Naive thymus-derived CD8-positive, alpha-beta T cell (primary cell): ENCODE measurements around the gene AUTS2. TPM values are rescaled to one million over a fixed set of nuclear protein-coding genes. Genes with fewer than 3 reads are reported as not detected.

Experiments
- ATAC-seq, 2 donors: fragments of 150-1000 bp; cut with Tn5 transposase in 1 of 2; sonication (Bioruptor Pico), chemical (Tn5 transposase) in 1 of 2; 1 replicate in 1 of 2; 2 replicates in 1 of 2; pipeline ENCODE4 v1.10.0; 2021; ENCODE audit warnings: mild to moderate bottlenecking in 2 of 2, moderate library complexity in 2 of 2
- POLR2A ChIA-PET: fragments of 350-600 bp; sonication (Branson Sonifier 250); formaldehyde crosslinking; loops from one replicate; lab custom pipeline; 2021; ENCODE audit warnings: antibody characterized with exemption; lab: Charles Lee
- DNase-seq, 10 donors: peaks; one replicate each; pipeline versions ENCODE4 v3.0.0 to v3.0.0-alpha.2; 2020 to 2022
- H3K27ac Mint-ChIP-seq, 10 donors: one replicate each; pipeline ENCODE4 v1.8.0; 2020 to 2022; ENCODE audit warnings: mild to moderate bottlenecking in 10 of 10, mixed read lengths in 10 of 10, moderate library complexity in 4 of 10, inconsistent platforms in 1 of 10
- H3K27me3 Mint-ChIP-seq, 5 donors: one replicate each; pipeline ENCODE4 v1.8.0; 2021 to 2022; ENCODE audit warnings: mixed read lengths in 5 of 5
- H3K36me3 Mint-ChIP-seq, 3 donors: one replicate each; pipeline ENCODE4 v1.8.0; 2020 to 2022; ENCODE audit warnings: mixed read lengths in 3 of 3, mild to moderate bottlenecking in 2 of 3, inconsistent platforms in 1 of 3
- H3K4me1 Mint-ChIP-seq, 4 donors: one replicate each; pipeline ENCODE4 v1.8.0; 2021 to 2022; ENCODE audit warnings: mixed read lengths in 4 of 4
- H3K4me3 Mint-ChIP-seq, 10 donors: one replicate each; pipeline ENCODE4 v1.8.0; 2020 to 2022; ENCODE audit warnings: mild to moderate bottlenecking in 10 of 10, mixed read lengths in 10 of 10, moderate library complexity in 6 of 10, inconsistent platforms in 1 of 10
- H3K9me3 Mint-ChIP-seq, 9 donors: one replicate each; pipeline ENCODE4 v1.8.0; 2020 to 2022; ENCODE audit warnings: mixed read lengths in 9 of 9, mild to moderate bottlenecking in 3 of 9, inconsistent platforms in 1 of 9, moderate library complexity in 1 of 9
- polyA plus RNA-seq, 3 donors: library from polyadenylated mRNA; unstranded; fragments of 300-500 nt; fragmentation: Illumina TruSeq; gene quantifications; one replicate each; pipeline ENCODE4 v1.2.3, GENCODE V29; 2021
- total RNA-seq, 8 experiments: library from RNA in 2 of 8; stranded (reverse) in 2 of 8; gene quantifications; one replicate each; pipeline ENCODE4 v1.2.3 and lab custom pipeline; 2021 to 2026

The AUTS2 gene
- total and polyA plus RNA-seq, 5 experiments from 2014 or later: 0.36 to 4.6 (median 3.0) TPM

DNA sequence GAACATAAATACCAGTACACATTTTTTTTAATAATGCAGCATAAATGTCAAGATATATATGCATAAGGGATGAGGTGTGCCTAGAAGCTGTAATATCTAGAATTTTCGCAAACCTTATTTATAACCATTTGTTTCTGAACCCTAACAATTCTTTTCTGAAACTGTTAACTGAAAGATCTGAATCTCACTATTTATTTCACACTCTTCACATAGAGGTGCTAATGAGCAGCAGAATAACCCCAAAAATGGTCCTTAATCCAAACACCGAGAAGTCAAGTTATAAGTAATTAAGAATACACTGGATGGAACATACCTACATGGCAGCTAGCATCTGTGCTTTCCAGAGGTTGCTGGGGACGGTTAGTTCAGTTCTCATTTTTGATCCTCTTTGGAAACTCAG, 742.0 kb downstream of the AUTS2 start:
- H3K4me3 Mint-ChIP-seq: no peak overlapping the region
- peaks cover 3 to 15% (median 4%) of the 10 kb centered on the region in 4 donors for H3K4me1 Mint-ChIP-seq
- POLR2A ChIA-PET: no interaction called here
- DNase-seq: no peak
- H3K27me3 Mint-ChIP-seq: peaks cover 0 to 3% (median 0%) of the 10 kb centered on the region in 5 donors
- H3K36me3 Mint-ChIP-seq: no peaks in the 10 kb centered on the region
- H3K9me3 Mint-ChIP-seq: peaks cover 0 to 3% (median 0%) of the 10 kb centered on the region in 9 donors
- no peak overlapping the region for H3K27ac Mint-ChIP-seq
- no peak for ATAC-seq

DNA sequence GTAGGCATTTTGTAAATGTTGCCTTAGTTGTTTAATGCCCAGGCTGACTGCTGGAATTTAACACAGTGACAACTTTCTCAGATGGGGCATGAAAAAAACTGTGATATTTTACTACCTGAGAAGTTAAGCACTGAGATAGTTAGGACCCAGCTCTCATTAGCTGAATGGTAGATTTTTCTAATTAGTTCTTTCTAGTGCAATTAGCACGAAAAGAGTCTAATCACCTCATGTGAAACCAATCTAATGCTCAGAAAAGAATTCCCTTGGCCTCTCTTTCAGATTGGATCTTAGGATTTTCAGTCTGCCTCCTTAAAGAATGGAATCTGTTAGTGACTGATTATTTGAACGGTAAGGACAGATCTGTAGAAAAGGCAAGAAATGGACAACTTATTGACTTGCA, 743.2 kb downstream of the AUTS2 start:
- ATAC-seq (no peak), DNase-seq (no peak)
- no peak overlapping the region for H3K4me3 Mint-ChIP-seq
- peaks cover 0 to 3% (median 0%) of the 10 kb centered on the region in 5 donors for H3K27me3 Mint-ChIP-seq
- peaks cover 0 to 3% (median 0%) of the 10 kb centered on the region in 9 donors for H3K9me3 Mint-ChIP-seq
- peaks cover 0 to 8% (median 2%) of the 10 kb centered on the region in 4 donors for H3K4me1 Mint-ChIP-seq
- H3K36me3 Mint-ChIP-seq: no peaks in the 10 kb centered on the region
- no peak overlapping the region for H3K27ac Mint-ChIP-seq
- POLR2A ChIA-PET: no interaction called here

DNA sequence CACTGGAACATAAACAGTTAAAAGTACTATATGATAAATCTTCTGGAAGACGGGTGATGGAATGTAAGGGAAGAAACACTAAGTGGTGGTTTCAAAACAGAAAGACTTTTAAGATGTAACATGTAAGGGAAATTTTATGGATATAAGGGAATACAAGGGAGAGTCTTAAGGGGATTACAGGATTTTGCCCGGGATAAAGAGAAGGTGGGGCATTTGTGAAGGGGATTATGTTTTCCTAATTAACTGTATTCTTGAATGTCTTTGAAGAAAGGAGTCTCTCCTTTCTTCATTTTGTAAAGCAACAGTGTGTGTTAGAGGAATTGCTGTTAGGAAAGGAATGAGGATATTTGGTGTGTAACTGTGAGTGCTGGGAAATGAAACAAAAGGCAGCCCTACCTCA, 745.2 kb downstream of the AUTS2 start:
- POLR2A ChIA-PET: no interaction called here
- peaks cover 0 to 3% (median 0%) of the 10 kb centered on the region in 5 donors for H3K27me3 Mint-ChIP-seq
- DNase-seq: no peak
- H3K27ac Mint-ChIP-seq: no peak overlapping the region
- H3K36me3 Mint-ChIP-seq: no peaks in the 10 kb centered on the region
- H3K4me3 Mint-ChIP-seq: no peak overlapping the region
- H3K9me3 Mint-ChIP-seq: peaks cover 0 to 3% (median 0%) of the 10 kb centered on the region in 9 donors
- peaks cover 6 to 11% (median 8%) of the 10 kb centered on the region in 4 donors for H3K4me1 Mint-ChIP-seq
- no peak for ATAC-seq

DNA sequence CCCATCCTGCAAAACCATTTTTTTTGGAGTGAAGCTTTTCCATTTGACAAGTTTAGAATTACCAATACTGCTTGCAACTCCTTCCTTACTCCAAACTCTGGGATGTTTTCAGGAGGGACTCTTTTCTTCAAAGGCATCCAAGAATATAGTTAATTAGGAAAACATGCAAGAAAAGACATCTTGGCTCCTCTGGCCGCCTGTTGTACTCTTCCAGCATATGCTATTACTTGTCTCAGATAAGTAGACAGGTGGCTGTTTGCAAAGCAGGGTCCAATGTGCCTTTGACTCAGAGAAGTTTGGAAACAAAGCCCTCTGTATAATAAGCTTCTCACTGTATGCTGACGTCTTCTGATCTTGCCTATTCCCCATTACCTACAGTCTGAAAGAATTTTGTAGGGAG, 746.5 kb downstream of the AUTS2 start:
- H3K27ac Mint-ChIP-seq: no peak overlapping the region
- H3K4me1 Mint-ChIP-seq: peaks cover 6 to 11% (median 8%) of the 10 kb centered on the region in 4 donors
- H3K36me3 Mint-ChIP-seq: no peaks in the 10 kb centered on the region

GRCh38 chr7:70346844-70347462, 748.7 kb downstream of the AUTS2 start:
- DNase-seq (no peak), ATAC-seq (no peak)
- POLR2A ChIA-PET: no interaction called here
- Mint-ChIP-seq H3K9me3 (peaks cover 0 to 7% (median 0%) of the 10 kb centered on the region in 9 donors), H3K27me3 (no peaks in the 10 kb centered on the region), H3K4me1 (peaks cover 5 to 11% (median 8%) of the 10 kb centered on the region in 4 donors), H3K4me3 (no peak overlapping the region), H3K27ac (no peak overlapping the region), H3K36me3 (no peaks in the 10 kb centered on the region)

More for the DNA sequence above, 746.5 kb downstream of the AUTS2 start:
- Mint-ChIP-seq H3K4me3 (no peak overlapping the region), H3K9me3 (peaks cover 0 to 3% (median 0%) of the 10 kb centered on the region in 9 donors), H3K27me3 (peaks cover 0 to 3% (median 0%) of the 10 kb centered on the region in 5 donors)
- POLR2A ChIA-PET: no interaction called here
- no peak for ATAC-seq
- DNase-seq: no peak

DNA sequence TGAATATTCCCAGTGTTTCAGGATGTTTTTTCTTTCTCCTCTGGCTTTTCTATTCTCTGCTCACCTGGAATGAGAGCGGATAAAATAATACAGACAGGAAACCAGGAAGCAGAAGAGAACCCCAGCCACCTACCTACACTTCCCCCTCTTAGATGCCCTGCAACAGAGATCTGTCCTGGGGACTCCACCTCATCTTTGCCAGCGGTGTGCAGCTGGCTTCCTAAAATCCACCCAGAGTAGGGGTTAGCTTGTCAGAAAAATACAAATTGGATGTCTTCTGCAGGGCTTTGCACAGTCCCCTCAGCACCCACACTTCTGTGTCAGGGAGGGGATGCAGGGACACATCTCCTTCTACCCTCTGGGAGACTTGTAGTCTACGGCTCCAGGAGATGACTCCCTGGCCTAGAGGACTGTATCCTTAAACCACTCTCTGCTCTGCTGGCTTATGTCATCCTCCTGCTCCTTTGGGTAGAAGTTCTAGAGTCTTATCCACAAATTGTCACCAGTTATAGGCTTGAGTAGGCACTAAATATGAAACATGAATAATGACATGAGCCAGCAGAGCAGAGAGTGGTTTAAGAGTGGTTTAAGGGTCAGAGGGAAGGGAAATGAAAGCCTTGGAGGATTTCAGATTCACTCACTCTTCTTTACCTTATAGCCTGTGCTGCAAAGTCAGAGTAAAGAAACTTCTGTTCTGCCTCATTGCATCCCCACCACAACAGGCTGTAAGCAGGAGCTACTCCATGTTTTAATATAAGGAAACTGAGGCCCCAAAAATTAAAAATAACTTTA, 749.4 kb downstream of the AUTS2 start:
- no peaks in the 10 kb centered on the region for H3K36me3 Mint-ChIP-seq
- no peak overlapping the region for H3K27ac Mint-ChIP-seq
- no peaks in the 10 kb centered on the region for H3K27me3 Mint-ChIP-seq
- no peak for ATAC-seq
- H3K4me1 Mint-ChIP-seq: peaks cover 5 to 11% (median 8%) of the 10 kb centered on the region in 4 donors
- DNase-seq: no peak
- POLR2A ChIA-PET: no interaction called here
- no peak overlapping the region for H3K4me3 Mint-ChIP-seq
- peaks cover 0 to 7% (median 0%) of the 10 kb centered on the region in 9 donors for H3K9me3 Mint-ChIP-seq

- H3K27ac Mint-ChIP-seq: no peak overlapping the region
- H3K4me3 Mint-ChIP-seq: no peak overlapping the region
- peaks cover 0 to 7% (median 0%) of the 10 kb centered on the region in 9 donors for H3K9me3 Mint-ChIP-seq
- no peak for DNase-seq
- no peaks in the 10 kb centered on the region for H3K36me3 Mint-ChIP-seq
- no peak for ATAC-seq
- peaks cover 5 to 13% (median 8%) of the 10 kb centered on the region in 4 donors for H3K4me1 Mint-ChIP-seq
- POLR2A ChIA-PET: no interaction called here
- no peaks in the 10 kb centered on the region for H3K27me3 Mint-ChIP-seq
These were observed 750.8 kb downstream of the AUTS2 start for GRCh38 chr7:70349031-70349430.

DNA sequence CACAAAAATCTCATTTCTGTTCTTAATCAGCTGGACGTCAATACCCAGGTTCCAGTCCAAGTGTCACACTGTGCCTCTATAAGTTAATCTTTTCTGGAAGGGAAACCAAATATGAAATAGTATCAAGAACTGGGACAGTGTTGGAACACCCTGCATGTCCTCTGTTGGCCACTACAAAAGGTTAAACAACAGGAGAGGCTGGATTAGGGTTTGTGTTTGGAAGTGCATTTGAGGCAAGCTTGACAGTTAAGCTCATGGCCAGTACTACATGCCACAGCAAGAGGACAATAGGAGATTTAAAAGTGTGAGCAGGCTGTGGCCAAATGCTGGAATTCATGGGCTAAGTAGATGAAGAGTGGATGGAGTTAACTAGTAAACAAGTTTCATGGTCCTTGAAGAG, 751.5 kb downstream of the AUTS2 start:
- ATAC-seq (no peak), DNase-seq (no peak)
- no peaks in the 10 kb centered on the region for H3K36me3 Mint-ChIP-seq
- H3K4me3 Mint-ChIP-seq: no peak overlapping the region
- no peak overlapping the region for H3K27ac Mint-ChIP-seq
- H3K27me3 Mint-ChIP-seq: no peaks in the 10 kb centered on the region
- peaks cover 0 to 7% (median 0%) of the 10 kb centered on the region in 9 donors for H3K9me3 Mint-ChIP-seq
- POLR2A ChIA-PET: no interaction called here
- peaks cover 6 to 21% (median 11%) of the 10 kb centered on the region in 4 donors for H3K4me1 Mint-ChIP-seq

GRCh38 chr7:70352088-70352487, 753.8 kb downstream of the AUTS2 start:
- Mint-ChIP-seq H3K4me1 (peaks cover 2 to 24% (median 11%) of the 10 kb centered on the region in 4 donors), H3K27me3 (no peaks in the 10 kb centered on the region), H3K27ac (no peak overlapping the region), H3K4me3 (no peak overlapping the region), H3K9me3 (peaks cover 0 to 7% (median 0%) of the 10 kb centered on the region in 9 donors), H3K36me3 (no peaks in the 10 kb centered on the region)
- POLR2A ChIA-PET: no interaction called here
- DNase-seq (no peak), ATAC-seq (no peak)

DNA sequence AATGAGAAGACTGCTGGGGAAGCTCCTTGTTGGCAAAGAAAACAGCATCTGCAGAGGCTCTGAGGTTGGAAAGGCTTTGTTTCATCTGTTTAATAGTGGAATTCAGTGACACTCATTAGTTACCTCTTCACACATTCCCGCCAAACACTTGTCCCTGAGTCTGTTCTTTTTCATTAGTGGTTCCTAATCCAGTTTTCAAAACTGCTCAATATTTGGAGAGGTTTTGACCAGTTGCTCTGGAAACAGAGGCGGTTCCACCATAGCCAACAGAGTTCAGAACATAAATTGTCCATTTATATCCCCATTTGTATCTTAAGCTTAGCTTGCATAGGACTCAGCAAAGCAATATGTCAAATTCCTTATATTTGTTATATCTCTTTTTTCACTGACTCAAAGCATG, 754.6 kb downstream of the AUTS2 start:
- Mint-ChIP-seq H3K4me3 (no peak overlapping the region), H3K27ac (no peak overlapping the region), H3K4me1 (peaks cover 2 to 21% (median 7%) of the 10 kb centered on the region in 4 donors), H3K36me3 (no peaks in the 10 kb centered on the region), H3K9me3 (peaks cover 0 to 7% (median 0%) of the 10 kb centered on the region in 9 donors), H3K27me3 (no peaks in the 10 kb centered on the region)
- ATAC-seq (no peak), DNase-seq (no peak)
- POLR2A ChIA-PET: no interaction called here

GRCh38 chr7:70353330-70353945, 755.2 kb downstream of the AUTS2 start:
- Mint-ChIP-seq H3K27ac (peak overlapping the region in 1 of 10 donors; percentile 65), H3K4me3 (no peak overlapping the region), H3K4me1 (peaks cover 2 to 21% (median 7%) of the 10 kb centered on the region in 4 donors), H3K9me3 (peaks cover 0 to 7% (median 0%) of the 10 kb centered on the region in 9 donors), H3K27me3 (peaks cover 0 to 4% (median 0%) of the 10 kb centered on the region in 5 donors), H3K36me3 (no peaks in the 10 kb centered on the region)
- POLR2A ChIA-PET: no interaction called here
- ATAC-seq (no peak), DNase-seq (no peak)

DNA sequence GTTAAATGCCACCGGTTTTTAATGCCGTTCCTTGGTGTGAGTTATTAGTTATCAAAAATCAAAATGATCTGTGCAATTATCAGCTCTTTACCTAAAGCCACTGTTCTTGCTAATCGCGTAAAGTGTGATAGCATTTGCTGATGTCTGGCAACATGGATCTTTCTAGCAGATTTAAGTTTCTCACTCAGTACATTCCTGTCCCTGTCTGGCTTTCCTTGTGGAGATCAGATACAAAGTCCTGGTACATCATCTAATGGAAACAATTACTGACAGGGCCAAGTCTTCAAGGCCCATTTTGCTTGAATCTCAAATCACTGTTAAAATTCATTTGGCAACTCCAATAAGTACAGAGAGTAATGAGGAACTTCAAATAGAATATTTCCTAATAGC, 755.7 kb downstream of the AUTS2 start:
- Mint-ChIP-seq H3K9me3 (peaks cover 0 to 7% (median 0%) of the 10 kb centered on the region in 9 donors), H3K36me3 (no peaks in the 10 kb centered on the region), H3K27me3 (peaks cover 0 to 4% (median 0%) of the 10 kb centered on the region in 5 donors), H3K27ac (peak overlapping the region in 1 of 10 donors; percentile 8), H3K4me3 (no peak overlapping the region), H3K4me1 (peaks cover 2 to 21% (median 7%) of the 10 kb centered on the region in 4 donors)
- POLR2A ChIA-PET: no interaction called here
- no peak for ATAC-seq
- no peak for DNase-seq
